GM21723 (cell line): Measurements from ENCODE around the gene D2HGDH.
"Not testable (repeated sequence)": the region's sequence is repeated elsewhere in the genome, so short reads cannot be mapped to it uniquely, and the experiment has no call there.

Experiments used
- ATAC-seq: cut with Tn5 transposase; IDR thresholded peaks from one replicate; pipeline ENCODE4 v1.9.1; 2021; ENCODE audit warnings: mild to moderate bottlenecking, moderate library complexity; ENCODE audit not compliant: unreplicated experiment

D2HGDH gene

DNA sequence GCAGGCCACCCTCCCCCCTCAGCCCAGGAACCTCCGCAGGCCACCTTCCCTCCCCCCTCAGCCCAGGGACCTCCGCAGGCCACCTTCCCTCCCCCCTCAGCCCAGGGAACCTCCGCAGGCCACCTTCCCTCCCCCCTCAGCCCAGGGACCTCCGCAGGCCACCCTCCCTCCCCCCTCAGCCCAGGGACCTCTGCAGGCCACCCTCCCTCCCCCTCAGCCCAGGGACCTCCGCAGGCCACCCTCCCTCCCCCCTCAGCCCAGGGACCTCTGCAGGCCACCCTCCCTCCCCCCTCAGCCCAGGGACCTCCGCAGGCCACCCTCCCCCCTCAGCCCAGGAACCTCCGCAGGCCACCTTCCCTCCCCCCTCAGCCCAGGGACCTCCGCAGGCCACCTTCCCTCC, 71.8 kb downstream of the D2HGDH start:
- ATAC-seq, result not testable (repeated sequence)

DNA sequence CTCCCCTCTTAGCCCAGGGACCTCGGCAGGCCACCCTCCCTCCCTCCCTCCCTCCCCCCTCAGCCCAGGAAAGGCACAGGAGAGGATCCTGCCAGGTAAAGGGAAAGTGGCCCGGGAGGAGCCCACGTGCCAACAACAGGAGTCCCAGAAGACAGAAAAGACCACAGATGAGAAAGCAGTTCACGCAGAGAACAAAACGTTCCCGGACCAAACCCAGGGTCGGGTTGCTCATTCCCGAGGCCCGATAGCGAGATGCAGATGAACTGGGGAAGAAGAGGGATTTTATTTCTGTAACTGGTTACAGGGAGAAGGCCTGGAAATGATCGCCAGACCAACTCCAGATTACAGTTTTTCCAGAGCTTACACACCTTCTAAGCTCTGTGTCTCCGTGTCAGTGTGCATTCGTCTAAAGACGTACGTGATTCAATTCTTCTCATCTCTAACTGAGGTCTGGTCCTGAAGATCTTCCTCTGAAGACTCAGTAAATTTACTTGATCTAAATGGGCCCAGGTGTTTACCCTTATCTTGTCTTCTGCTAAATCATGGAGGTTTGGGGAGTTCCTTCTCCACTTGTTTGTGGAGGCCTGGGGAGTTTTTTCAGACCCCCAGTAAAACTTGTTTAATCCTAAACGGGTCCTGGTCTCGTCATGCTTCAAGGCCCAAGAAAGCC, 73.8 kb downstream of the D2HGDH start:
- no peak for ATAC-seq

DNA sequence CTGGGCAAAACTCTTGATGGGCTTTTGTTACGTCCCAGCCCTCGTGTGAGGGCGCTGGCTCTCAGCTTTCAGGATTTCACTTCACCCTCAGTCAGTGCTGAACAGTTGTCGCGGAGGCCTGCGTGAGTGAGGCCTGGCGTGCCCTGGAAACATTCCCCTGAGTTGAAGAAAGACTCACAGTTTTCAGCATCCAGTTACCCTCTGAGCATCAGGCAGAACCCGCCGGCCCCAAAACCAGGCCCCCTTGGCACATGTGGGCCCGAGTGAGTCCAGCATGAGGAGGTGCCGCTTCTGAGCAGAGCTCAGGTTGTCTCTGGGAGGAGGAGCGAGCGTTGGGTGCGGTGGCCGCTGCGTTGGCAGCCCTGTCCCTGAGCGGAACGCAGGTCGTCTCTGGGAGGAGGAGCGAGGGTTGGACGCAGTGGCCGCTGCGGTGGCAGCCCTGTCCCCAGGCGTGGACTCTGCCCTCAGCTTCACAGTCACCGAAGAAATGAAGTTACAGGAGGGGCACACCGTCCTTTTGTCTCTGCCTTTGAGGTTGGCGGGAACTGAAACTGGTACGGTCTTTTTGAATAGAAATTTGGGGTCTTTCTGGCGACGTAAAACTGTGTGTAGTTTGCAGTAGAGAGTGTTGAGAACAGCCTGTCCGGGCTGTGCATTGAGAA, 74.4 kb downstream of the D2HGDH start, which contains the start of gene NEU4:
TSS of gene NEU4 (plus strand) at position 473 of the 662 bp plus-strand sequence. CDS start 5,292 bp downstream, outside the sequence.
- ATAC-seq, result no peak

DNA sequence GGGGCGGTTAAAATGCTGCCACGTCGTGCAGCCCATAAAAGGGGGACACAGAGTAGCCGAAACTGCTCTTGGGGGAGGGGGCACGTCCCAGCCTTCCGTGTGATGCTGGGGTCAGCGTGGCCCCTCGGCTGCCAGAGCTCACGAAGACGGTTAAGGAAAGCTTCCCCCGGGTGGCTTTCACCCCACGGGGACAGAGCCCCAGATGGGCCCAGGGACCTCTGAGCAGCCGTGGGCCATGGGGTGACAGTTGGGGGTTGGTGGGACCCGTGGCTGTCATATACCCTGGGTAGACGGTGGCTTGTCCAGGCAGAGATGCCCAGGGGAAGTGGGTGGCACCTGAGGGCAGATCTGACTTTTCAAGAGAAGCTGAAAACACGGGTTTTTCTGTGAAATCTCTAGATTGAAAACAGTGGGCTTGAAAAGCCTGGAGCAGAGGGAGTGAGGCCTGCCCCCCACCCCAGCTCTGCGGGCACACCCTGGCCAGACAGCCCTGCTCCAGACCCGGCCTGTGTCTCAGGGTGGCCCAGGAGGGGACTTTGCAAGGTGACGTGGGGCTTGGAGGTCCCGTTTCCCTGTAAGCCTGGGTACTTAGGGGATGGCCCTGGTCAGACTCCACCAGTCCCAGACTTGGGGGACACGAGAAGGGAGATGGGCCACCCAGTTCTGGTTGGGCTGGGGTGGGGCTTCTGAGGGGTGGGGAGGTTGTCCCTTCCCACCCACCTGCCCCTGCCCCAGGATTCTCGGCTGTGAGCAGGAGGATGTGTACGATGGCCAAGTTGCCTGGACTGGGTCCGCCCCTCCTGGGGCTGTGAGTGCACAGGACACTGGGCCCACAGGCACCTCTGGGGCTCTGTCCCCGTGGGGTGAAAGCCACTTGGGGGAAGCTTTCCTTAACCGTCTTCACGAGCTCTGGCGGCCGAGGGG, 75.2 kb downstream of the D2HGDH start:
- ATAC-seq, result no peak

DNA sequence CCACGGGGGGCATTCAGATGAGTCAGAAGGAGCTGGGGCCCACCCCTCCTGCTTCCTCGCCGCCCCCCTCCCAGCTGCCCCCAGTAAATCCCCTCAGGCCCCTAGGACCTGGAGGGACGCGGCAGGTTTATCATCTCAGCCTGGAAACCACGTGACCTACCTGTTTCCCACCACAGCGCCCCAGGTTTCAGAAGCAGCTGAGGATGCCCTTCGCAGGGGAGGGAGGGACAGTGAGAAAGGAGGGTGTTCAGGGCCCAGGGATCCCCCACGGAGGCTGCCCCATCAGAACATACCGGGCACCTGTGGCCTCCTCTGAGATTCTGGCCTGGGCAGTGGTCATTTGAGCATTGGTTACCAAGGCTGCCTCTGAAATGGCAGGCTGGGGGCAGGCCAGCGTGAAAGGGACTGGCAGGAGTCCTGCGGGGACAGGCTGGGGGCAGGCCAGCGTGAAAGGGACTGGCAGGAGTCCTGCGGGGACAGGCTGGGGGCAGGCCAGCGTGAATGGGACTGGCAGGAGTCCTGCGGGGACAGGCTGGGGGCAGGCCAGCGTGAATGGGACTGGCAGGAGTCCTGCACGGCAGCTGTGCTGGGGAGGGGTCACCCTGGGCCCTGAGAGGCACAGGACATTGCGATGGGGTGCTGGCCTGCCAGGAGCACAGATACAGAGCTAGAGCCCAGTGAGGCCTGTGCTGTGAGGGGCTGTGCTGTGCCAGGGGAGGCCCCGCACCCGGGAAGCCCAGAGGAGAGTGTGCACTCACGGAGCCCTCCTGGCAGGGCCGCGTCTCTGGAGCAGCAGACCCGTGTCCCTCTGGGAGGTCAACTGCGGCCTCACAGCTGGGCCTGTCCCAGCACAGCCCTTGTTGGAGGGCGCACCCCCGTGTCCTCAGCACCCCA, 76.1 kb downstream of the D2HGDH start:
- ATAC-seq, result no peak

DNA sequence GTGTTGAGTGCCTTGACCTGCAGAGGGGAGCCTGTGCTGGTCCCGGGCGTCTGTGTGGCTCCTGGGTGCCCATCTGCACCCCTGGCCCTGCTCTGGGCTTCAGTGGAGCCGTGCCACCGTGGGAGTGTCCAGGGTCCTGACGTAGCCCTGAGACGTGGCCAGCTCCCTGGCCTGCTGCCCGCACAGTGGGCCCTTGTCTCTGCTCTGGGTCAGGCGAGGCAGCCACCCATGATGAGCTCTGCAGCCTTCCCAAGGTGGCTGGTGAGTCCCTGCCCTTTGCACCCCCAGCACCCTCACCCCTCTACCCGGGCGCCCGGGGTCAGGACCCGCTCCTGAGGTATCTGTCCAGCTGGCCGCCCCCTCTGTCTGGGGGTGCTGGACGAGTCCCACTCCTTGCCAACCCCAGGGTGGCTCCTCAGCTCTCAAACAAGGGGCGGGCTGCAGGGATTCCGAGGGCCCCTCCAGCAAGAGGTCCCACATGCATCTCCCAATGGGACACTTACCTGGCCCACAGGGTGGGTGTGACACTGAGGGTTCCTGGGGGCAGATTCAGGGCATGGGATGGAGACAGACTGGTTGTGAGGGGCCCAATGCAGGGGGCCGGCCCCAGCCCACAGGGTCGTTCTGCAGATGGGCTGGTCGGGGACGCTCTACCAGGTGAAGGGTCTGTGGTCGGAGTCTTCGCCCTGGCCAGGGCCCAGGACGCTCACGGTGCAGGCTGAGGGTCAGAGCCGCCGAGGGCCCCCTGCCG, 76.9 kb downstream of the D2HGDH start:
- ATAC-seq, result no peak

DNA sequence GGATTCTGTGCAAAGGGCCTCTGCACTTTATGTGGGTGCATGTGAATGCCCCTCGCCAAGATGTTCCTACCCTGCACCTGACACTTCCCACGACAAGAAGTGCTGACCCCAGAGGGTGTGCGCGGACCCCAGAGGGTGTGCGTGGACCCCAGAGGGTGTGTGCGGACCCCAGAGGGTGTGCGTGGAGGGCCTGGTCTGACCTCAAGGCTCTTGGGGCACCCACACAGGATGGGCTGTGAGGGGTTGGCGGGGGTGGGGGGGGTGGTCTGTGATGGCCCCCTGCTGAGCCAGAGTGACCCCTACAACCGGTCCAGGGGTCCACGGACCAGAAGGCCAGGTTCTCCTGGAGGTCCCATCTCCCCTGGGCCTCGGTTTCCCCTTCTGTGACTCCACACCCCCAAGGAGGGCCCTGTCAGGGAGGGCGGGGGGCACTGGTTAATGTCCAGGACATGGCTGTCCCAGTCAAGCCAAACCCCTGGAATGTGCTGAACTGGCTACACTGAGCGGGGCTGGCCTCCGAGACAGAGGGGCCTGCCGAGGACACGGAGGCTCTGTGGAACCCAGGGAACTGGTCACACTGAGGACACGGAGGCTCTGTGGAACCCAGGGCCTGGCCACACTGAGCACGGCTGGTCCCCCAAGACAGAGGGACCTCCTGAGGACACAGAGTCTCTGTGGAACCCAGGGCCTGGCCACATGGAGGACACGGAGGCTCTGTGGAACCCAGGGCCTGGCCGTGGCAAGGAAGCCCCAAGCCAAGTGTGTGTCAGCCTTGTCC, 77.7 kb downstream of the D2HGDH start:
- no peak for ATAC-seq

DNA sequence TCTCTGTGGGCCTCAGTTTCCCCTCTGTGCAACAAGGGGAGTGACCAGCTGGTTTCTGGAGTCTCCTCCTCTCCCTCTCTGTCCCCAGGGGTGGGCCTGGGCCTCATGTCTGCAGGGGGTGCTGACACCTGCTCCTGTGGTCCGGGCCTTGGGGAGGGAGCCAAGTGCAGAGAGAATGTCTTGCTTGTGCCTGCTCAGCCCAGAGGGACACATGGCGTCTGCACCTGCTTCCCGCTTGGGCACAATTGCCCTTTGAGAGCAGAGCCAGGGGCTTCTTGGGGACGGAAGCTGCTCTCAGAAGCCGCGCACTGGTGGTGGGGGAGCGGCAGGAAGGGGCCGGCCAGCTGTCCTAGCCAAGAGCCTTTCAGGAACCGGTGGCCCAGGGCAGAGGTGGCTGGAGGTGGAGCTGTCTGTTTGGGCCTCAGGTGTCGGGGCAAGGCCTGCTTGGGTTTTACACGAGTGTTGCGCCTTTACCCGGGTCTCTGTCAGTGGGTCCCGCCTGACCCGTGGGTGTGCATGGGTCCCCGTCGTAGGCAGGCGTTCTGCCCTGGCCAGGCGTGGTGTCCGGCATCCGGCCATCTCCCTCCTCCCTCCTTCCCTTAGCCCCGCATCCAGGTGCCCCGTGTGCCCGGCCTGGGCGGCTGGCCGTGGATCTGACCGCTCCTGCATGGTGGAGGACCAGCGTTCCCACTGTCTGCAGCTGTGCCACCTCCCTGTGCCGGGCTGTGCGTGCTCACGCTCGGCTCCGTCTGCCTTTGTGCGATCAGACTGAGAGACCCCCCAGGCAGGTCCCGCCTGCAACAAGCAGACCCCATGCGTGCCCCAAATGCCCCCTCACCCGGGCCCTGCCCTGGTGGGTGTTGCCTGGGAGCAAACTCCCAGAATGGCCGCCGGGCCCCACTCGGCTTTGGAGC, 78.6 kb downstream of the D2HGDH start:
- ATAC-seq, result no peak

DNA sequence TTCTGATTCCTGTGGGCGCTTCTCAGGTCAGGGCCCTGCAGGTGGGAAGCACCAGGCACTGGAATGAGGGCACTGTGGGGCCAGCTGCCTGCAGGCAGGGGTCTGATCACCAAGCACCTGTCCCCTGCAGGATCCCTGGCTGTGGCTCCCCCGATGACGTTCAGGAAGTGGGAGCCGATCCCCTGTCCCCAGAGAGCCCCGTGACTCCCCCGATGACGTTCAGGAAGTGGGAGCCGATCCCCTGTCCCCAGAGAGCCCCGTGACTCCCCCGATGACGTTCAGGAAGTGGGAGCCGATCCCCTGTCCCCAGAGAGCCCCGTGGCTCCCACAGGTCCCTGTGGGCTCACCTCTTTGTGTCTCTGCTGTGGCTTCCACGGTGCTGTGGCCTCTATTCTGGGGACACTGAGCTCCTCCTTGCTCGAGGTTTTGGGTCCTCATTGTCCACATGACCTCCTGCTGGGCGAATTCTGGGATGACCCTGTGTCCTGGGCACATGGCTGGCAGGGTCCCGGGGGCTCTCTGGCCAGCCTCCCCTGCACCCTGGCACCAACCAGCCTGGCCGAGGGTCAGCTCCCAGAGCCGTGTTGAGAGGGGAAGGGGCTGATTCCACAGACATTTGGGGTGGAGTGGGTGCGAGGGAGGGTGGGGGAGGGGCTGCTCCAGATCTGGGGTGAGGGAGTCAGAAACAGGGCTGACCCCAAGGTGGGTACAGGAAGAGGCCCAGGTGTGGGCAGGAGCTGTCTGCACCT, 79.4 kb downstream of the D2HGDH start:
- peak; percentile 36 for ATAC-seq

DNA sequence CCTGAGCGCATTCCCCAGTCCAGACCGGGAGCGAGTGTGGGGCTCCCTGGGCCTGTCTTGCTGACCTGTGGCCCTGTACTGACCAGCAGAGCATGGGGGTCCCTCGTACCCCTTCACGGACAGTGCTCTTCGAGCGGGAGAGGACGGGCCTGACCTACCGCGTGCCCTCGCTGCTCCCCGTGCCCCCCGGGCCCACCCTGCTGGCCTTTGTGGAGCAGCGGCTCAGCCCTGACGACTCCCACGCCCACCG, 79.9 kb downstream of the D2HGDH start:
- ATAC-seq, result no peak

DNA sequence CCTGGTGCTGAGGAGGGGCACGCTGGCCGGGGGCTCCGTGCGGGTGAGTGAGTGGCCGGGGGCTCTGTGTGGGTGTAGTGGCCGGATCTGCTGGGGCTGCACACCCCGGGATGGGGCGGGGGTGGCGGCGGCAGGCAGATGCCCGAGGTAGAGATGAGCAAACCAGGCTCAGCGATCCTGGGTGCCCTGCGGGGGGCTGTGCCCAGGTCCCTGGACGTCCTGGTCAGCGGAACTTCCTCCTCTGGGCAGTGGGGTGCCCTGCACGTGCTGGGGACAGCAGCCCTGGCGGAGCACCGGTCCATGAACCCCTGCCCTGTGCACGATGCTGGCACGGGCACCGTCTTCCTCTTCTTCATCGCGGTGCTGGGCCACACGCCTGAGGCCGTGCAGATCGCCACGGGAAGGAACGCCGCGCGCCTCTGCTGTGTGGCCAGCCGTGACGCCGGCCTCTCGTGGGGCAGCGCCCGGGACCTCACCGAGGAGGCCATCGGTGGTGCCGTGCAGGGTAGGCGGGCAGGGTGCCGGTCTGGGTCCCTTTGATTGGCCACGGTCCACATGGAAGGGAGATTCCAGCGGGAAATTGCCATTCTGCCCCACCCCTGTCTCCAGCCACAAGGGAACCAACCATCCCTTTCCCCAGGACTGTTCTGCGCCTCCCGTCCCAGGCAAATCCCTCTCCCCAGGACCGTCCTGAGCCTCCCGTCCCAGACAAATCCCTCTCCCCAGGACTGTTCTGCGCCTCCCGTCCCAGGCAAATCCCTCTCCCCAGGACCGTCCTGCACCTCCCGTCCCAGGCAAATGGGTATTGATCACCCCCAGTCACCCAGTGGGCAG, 80.4 kb downstream of the D2HGDH start:
- no peak for ATAC-seq

DNA sequence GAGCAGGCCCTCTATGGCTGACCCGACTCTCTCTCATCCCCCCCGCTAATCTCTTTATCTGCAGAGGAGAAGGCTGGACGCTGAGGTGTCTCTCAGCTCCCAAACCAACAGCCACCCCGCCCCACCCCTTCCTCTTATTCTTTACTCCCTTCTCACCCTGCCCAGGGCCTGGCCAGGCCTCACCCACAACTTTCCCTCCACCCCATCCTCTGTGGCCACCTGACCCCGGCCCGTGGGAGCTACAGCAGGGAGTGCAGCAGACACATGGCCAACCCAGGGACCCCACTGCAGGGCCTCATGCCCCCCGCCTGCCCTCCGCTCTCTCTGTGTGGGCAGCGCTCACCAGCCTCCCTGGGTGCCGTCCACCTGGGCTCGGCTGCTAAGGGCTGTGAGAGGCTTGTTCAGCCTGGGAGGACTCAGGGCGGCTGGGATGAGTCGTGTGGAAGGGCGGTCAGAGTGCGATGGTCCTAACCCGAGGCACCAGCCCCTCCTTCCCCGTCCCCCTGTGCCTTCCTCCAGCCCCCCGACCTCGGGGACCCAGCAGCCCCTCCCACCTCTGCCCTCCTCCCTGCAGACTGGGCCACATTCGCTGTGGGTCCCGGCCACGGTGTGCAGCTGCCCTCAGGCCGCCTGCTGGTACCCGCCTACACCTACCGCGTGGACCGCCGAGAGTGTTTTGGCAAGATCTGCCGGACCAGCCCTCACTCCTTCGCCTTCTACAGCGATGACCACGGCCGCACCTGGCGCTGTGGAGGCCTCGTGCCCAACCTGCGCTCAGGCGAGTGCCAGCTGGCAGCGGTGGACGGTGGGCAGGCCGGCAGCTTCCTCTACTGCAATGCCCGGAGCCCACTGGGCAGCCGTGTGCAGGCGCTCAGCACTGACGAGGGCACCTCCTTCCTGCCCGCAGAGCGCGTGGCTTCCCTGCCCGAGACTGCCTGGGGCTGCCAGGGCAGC, 81.3 kb downstream of the D2HGDH start:
- ATAC-seq, result no peak

DNA sequence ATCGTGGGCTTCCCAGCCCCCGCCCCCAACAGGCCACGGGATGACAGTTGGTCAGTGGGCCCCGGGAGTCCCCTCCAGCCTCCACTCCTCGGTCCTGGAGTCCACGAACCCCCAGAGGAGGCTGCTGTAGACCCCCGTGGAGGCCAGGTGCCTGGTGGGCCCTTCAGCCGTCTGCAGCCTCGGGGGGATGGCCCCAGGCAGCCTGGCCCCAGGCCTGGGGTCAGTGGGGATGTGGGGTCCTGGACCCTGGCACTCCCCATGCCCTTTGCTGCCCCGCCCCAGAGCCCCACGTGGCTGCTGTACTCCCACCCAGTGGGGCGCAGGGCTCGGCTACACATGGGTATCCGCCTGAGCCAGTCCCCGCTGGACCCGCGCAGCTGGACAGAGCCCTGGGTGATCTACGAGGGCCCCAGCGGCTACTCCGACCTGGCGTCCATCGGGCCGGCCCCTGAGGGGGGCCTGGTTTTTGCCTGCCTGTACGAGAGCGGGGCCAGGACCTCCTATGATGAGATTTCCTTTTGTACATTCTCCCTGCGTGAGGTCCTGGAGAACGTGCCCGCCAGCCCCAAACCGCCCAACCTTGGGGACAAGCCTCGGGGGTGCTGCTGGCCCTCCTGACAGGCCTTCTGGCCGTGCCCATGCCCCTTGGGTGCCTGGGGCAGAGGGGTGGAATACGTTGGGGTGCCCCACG, 82.1 kb downstream of the D2HGDH start:
- ATAC-seq, result no peak

DNA sequence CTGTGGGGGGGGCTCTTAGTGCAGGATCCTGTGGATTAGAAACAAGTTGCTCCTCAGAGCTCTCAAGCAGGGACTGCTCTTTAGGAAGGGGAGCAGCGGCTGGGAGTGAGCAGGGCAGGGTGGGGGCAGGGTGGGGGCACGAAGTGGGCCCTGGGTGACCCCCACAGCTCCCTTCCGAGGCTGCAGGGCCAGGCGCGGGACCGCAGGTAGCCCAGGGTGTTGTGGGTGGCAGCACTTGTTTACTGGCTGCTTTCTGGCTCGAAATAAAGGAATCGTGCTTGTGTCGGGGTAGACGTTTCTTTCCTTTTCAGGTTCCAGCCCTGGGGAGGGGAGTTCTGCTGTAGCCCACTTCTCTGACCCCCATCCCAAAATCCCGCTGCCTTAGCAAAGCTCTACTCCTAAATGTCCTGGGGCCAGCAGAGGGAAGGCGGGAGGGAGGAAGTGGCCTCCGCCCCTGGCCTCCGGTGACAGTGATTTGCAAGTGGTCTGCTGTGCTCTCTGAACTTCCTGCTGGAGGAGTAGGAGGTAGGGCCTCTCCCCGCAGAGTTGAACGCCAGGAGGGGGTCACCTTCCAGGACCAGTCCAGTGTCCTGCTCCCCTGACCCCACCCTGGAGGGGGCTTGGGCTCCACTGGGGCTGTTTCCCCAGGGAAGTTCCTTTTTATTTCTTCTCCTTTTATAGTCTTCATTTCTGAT, 82.8 kb downstream of the D2HGDH start:
- no peak for ATAC-seq
